ENCODE data around the gene VPS13D. TPM values are rescaled to one million over a fixed set of nuclear protein-coding genes. Genes with fewer than 3 reads are reported as not detected.

The VPS13D gene
- total and polyA plus RNA-seq, 4 donors = 10.2 to 68.3 (median 12.6) TPM

GRCh38 chr1:12188115-12188514 lies 41.7 kb upstream of the VPS13D start (continued):
- TF ChIP-seq ZBTB33 (IDR thresholded peaks at IDR 0.05) (no peak), TAF1 (conservative IDR thresholded peaks at IDR 0.05) (no peak), EGR1 (IDR thresholded peaks at IDR 0.05; ENCODE audit: low read depth in 2 of 2) (no peak), FOXA1 (IDR thresholded peaks at IDR 0.05) (no peak), YY1 (IDR thresholded peaks at IDR 0.05) (no peak), SP1 (IDR thresholded peaks at IDR 0.05) (no peak), HNF4G (IDR thresholded peaks at IDR 0.05) (no peak), HNF4A (conservative IDR thresholded peaks at IDR 0.05) (no peak), RAD21 (IDR thresholded peaks at IDR 0.05) (no peak)
- TF ChIP-seq, protein P1, sequence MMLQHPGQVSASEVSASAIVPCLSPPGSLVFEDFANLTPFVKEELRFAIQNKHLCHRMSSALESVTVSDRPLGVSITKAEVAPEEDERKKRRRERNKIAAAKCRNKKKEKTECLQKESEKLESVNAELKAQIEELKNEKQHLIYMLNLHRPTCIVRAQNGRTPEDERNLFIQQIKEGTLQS (IDR thresholded peaks at IDR 0.05) = no peak

GRCh38 chr1:12188657-12189327 lies 41.0 kb upstream of the VPS13D start:
- H3K9me3 ChIP-seq (ENCODE audit: control insufficient read depth in 4 of 4, low read length in 3 of 4) = no peaks in the 10 kb centered on the region
- no peak for DNase-seq (ENCODE audit: low spot score)

More at GRCh38 chr1:12188657-12189327, 41.0 kb upstream of the VPS13D start:
- WGBS = 55% methylated on average over 13 of the region's 13 CpGs
- peak overlapping the region in 1 of 2 donors; percentile 20 for H3K27ac ChIP-seq (ENCODE audit: low read depth in 1 of 2, low read length in 2 of 2)
- no peak overlapping the region for H3K4me3 ChIP-seq (ENCODE audit: low read depth in 1 of 3, low read length in 3 of 3)
- peaks cover 10 to 27% (median 23%) of the 10 kb centered on the region in 4 donors for H3K36me3 ChIP-seq (ENCODE audit: control insufficient read depth in 4 of 4, insufficient read depth in 3 of 4, low read depth in 1 of 4, low read length in 3 of 4)
- TF ChIP-seq HNF4A (conservative IDR thresholded peaks at IDR 0.05) = peak; percentile 56 to 73
- peak; percentile 71 for TF ChIP-seq SP1 (IDR thresholded peaks at IDR 0.05)
- peak; percentile 27 for TF ChIP-seq HNF4G (IDR thresholded peaks at IDR 0.05)
- TF ChIP-seq GABPA (IDR thresholded peaks at IDR 0.05 in 1 of 2, conservative IDR thresholded peaks at IDR 0.05 in 1 of 2) = no peak
- TF ChIP-seq NR2F2 (IDR thresholded peaks at IDR 0.05) = peak; percentile 85
- peak; percentile 50 to 69 for TF ChIP-seq RXRA (IDR thresholded peaks at IDR 0.05)
- peak in 1 of 2 donors; percentile 41 for TF ChIP-seq RAD21 (IDR thresholded peaks at IDR 0.05)
- TF ChIP-seq REST (IDR thresholded peaks at IDR 0.05) = no peak
- no peak for TF ChIP-seq FOXA1 (IDR thresholded peaks at IDR 0.05)
- H3K4me1 ChIP-seq (ENCODE audit: control insufficient read depth in 4 of 4, insufficient read depth in 4 of 4, low read length in 3 of 4) = peaks cover 33 to 46% (median 42%) of the 10 kb centered on the region in 4 donors
- H3K9ac ChIP-seq (ENCODE audit: low read depth in 1 of 2, low read length in 2 of 2) = no peak overlapping the region
- H3K27me3 ChIP-seq (ENCODE audit: control insufficient read depth in 4 of 4, insufficient read depth in 4 of 4, low read length in 3 of 4) = no peaks in the 10 kb centered on the region

Data from liver (tissue), 9 donors.